Measurements from ENCODE around the gene TPMT.
"Not testable (repeated sequence)": the region's sequence is repeated elsewhere in the genome, so short reads cannot be mapped to it uniquely, and the experiment has no call there.

TPMT gene

GRCh38 chr6:18155864-18156421 lies 1.1 kb upstream of the TPMT start:
- DNase-seq (ENCODE audit: low read depth in 2 of 2) = peak; percentile 17 to 24

DNA sequence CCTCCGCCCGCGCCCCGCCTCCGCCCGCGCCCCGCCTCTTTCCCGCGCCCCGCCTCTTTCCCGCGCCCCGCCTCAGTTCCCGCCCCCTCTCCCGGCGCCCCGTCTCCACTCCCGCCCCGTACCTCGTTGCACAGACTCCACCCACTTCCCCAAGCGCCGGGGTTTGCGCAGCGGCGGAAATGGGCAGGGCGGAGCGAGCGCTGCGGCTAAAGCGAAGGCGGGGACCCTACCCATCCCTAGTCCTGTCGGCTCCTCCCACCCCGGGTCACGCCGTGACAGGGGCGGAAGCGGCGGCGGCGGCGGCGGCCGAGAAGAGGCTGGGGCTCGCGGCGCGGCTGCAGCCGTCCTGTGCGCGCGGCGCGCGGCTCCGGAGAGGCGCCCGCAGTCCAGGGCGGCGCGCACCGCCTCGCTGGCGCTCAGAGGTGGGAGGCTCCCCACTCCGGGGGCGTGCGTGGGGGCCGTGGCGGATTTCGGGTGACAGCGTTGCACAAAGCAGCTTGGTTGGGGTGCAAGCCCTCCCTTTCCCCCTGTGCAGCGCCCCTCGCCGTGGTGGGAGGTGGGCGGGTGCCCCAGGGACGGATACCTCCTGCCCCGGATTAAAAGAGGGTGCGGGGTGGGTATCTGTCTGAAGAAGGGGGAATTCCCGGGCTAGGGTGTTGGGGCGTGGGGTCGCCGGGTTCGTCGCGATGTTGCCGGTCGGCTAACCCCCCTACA lies 430 bp upstream of the TPMT start, which contains the start of gene KDM1B:
Gene KDM1B, plus strand, starts transcription at position 273 of the 714 bp plus-strand sequence. CDS start 4,474 bp downstream, outside the sequence.
- peak; percentile 97 to 98 for DNase-seq (ENCODE audit: low read depth in 2 of 2)

GRCh38 chr6:18153311-18153703 lies 1.6 kb downstream of the TPMT start:
- DNase-seq (ENCODE audit: low read depth in 2 of 2) = no peak

- no peak for DNase-seq (ENCODE audit: low read depth in 2 of 2)
Measured at GRCh38 chr6:18151801-18152200, 3.1 kb downstream of the TPMT start.

- not testable (repeated sequence) for DNase-seq (ENCODE audit: low read depth in 2 of 2)
Measured at GRCh38 chr6:18151391-18151790, 3.5 kb downstream of the TPMT start.

- no peak for DNase-seq (ENCODE audit: low read depth in 2 of 2)
Measured at GRCh38 chr6:18148304-18149025, 6.4 kb downstream of the TPMT start.

GRCh38 chr6:18147616-18148015 lies 7.3 kb downstream of the TPMT start:
- no peak for DNase-seq (ENCODE audit: low read depth in 2 of 2)

- DNase-seq (ENCODE audit: low read depth in 2 of 2) = no peak
Measured at GRCh38 chr6:18147160-18147559, 7.7 kb downstream of the TPMT start.

- DNase-seq (ENCODE audit: low read depth in 2 of 2) = no peak
Measured at GRCh38 chr6:18142591-18142861, 12.4 kb downstream of the TPMT start.

DNA sequence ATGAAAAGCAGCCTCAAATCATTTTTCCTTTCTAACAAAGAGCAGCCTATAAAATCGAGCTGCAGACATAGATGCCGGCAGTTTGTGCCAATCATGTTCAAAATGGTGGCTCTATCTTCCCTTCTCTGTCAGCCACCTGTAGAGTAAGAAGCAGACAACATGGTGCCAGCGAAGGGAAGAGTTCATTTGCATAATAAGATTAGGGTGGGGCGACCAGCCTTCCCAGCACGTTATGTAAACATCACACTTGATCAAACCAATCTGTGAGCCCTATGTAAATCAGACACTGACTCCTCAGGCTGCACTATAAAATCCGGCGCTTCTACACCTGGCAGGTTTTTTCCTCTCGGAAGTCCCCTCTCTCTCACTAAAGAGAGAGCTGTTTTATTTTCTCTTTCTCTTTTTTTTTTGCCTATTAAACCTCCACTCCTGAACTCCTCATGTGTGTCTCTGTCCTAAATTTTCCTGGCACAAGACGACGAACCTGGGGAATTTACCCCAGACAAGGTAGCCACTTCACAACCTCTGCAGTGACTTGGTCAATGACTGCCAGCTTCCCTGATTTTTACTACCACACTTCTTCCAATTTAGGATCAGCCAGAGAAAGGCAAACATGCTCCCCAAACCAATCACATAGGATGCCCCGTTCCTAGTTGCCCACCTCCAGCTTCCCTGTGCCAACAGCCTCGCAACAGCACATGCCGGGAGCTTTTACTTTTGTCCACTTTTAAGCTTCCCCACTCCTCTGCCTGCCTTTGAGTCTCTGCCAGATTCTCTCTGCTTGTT lies 12.9 kb downstream of the TPMT start:
- DNase-seq (ENCODE audit: low read depth in 2 of 2) = no peak

DNA sequence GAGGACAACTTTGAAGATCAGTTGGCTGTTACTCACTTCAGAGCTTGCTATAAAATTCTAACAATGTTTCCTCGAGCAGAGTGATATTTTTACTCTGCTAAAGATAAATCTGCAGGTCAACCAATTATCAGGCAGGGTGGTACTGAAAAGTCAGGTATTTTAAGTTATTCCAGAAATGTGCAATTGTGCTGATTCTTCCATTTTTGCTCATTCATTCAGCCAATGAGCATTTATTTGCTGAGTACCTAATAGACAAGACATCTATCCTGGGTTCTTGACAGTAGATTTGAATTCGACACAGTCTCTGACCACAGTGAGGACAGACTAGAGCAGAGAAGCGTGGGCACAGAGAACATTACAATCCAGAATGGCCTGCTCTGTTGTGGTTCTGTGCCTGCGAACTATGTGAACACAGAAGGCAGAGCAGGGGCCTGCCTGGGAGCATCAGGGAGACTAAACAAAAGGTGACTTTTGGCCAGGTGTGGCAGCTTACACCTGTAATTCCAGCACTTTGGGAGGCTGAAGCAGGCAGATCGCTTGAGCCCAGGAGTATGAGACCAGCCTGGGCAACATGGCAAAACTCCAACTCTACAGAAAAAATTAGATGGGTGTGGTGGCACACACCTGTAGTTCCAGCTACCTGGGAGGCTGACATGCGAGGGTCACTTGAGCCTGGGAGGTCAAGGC lies 14.8 kb downstream of the TPMT start:
- DNase-seq (ENCODE audit: low read depth in 2 of 2) = no peak

DNA sequence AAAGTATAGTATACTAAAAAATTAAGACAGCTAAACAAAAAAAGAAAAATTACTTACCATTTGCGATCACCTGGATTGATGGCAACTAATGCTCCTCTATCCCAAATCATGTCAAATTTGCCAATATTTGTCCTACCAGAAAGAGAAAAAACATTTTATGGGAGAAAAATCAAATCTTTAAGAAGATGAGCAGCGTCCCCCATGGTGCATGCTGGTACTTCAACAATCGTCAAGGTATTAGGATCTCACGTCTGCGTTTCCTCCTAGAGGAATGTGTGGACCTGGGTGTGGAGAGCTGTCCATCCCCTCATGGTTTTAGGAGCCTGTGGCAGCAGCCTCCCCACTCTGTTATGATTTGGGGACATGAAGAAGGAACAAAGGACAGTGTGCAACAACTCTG lies 16.0 kb downstream of the TPMT start:
- no peak for DNase-seq (ENCODE audit: low read depth in 2 of 2)

DNA sequence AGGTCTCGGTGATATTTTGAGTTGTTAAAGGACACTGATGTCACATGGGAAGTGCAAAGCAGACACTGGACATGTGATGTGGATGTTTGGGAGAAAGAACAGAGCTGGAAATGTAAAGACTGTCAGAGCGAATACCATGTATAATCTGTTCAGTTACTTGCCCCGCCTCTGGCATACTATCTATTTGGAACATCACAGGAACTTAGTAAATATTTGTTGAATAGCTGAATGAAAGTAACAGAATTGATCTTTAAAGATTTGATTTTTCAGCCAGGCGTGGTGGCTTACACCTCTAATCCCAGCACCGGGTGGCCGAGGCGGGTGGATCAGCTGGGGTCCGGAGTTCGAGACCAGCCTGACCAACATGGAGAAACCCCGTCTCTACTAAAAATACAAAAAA lies 18.6 kb downstream of the TPMT start:
- DNase-seq (ENCODE audit: low read depth in 2 of 2) = no peak

GRCh38 chr6:18135171-18135570 lies 19.7 kb downstream of the TPMT start:
- DNase-seq (ENCODE audit: low read depth in 2 of 2) = no peak

- DNase-seq (ENCODE audit: low read depth in 2 of 2) = no peak
Measured at GRCh38 chr6:18132346-18132745, 22.5 kb downstream of the TPMT start.

DNA sequence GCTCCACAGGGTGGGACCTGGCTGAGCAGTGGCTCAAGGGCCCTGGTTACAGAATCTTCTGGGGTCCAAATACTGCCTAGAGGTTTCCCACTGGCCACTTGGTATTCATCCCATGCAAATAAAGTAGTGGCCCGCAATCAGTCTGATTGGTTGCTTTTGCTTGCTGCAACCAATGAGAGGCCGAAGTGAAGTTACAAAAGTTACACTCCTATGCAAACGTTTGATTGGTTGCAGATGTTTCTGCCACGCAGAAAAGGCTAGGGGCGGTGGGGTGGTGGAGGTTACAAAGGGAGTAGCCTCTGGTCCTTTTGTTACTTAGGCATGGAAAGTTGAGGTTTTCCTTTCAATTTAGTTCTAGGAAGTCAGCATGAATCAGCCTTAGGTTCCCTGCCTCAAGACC lies 28.8 kb downstream of the TPMT start:
- no peak for DNase-seq (ENCODE audit: low read depth in 2 of 2)

GRCh38 chr6:18122128-18123093 lies 32.5 kb downstream of the TPMT start, which contains the start of gene NHLRC1:
TSS of gene NHLRC1 (minus strand) at chr6:18122677. CDS start at chr6:18122606, 71 bp downstream.
- DNase-seq (ENCODE audit: low read depth in 2 of 2) = peak; percentile 39 to 65

DNA sequence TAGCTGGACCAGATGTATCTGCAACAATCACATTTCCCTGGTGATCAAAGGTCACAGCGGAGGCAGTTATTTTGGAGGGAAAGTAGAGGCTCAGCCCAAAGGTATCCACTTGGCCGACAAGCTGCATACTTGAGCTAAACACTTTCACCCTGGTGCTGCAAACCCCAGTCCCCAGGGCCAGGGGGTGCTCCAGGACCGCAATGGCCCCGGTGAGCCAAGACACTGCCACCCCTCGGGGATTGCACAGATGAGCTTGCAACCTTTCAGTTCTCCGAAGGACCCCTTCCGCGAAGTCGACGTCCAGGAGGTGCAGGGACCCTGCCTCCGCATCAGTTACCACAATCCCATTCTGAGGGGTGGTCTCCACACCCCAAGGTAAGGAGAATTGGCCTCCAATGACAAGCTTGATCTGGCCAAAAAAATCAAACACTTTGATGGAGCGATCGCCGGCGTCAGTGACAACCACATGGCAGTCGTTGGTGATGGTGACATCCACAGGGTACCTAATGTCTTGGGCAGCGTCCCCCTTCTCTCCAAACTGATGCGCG lies 33.2 kb downstream of the TPMT start:
- no peak for DNase-seq (ENCODE audit: low read depth in 2 of 2)

DNA sequence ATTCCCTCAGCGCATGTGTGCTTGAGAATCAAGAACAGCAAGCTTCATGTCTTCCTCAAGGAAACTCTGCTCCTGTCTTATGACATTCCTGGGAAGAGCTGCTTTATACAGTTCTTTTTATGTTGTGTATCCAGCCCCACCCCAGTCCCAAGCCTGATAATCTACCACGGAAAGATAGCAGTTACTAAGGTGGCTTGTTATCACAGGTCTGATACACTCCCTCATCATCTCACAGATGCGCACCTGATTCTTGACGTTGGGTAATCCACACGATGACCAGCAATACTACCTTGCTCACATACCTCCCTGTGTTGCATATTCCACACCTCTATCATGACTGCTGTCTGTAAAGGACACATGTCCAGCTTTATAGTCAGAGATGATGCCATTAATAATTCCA lies 35.6 kb downstream of the TPMT start:
- DNase-seq (ENCODE audit: low read depth in 2 of 2) = no peak

- DNase-seq (ENCODE audit: low read depth in 2 of 2) = no peak
Measured at GRCh38 chr6:18118330-18118729, 36.5 kb downstream of the TPMT start.

All from stimulated activated CD8-positive, alpha-beta memory T cell treated with anti-CD3 and anti-CD28 coated beads, Interleukin-7, amount 100 ng/mL, for 4 hours (primary cell).